ENCODE results near the gene ARMC6.

DNA sequence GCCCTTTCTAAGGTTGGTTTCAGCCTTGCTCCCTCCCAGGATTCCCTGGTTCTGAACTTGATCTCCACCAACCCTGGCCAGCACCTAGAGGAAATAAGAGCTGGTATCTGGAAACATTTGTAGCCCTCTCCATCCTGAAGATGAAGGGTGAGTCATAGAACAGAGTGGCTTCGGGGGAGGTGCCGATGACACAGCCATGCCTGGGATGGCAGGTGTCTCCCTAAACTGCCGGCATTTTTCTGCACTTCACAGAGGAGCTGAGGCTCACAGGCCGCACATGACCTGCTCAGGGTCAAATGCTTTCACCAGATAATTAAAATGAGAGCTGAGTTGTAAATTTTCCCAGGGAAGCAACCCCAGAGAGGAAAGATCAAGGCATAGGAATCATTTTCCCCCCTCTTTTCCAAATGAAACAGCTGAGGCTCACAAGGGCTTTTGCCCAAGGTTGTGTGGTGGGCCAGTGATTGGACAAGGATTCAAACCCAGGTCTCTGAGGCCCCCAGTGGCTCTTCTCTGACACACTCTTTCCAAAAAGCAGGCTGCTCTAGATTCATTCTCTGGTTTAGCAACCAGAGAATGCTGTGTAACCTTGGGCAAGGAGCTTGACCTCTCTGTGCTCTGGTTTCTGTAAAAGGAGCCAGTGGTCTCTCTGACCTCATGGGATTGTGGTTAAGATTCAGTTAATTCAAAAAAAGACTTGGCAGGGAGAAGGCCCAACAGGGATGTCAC lies 29.2 kb downstream of the ARMC6 start:
- TF ChIP-seq, protein P1, sequence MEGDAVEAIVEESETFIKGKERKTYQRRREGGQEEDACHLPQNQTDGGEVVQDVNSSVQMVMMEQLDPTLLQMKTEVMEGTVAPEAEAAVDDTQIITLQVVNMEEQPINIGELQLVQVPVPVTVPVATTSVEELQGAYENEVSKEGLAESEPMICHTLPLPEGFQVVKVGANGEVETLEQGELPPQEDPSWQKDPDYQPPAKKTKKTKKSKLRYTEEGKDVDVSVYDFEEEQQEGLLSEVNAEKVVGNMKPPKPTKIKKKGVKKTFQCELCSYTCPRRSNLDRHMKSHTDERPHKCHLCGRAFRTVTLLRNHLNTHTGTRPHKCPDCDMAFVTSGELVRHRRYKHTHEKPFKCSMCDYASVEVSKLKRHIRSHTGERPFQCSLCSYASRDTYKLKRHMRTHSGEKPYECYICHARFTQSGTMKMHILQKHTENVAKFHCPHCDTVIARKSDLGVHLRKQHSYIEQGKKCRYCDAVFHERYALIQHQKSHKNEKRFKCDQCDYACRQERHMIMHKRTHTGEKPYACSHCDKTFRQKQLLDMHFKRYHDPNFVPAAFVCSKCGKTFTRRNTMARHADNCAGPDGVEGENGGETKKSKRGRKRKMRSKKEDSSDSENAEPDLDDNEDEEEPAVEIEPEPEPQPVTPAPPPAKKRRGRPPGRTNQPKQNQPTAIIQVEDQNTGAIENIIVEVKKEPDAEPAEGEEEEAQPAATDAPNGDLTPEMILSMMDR (IDR thresholded peaks at IDR 0.05): no peak
- TF ChIP-seq POLR2A (IDR thresholded peaks at IDR 0.05): no peak
